Activated CD8-positive, alpha-beta memory T cell treated with anti-CD3 and anti-CD28 coated beads for 48 hours (primary cell): ENCODE measurements around the gene RICTOR.

Experiments used
- DNase-seq, 3 experiments: peaks; one replicate each; pipeline ENCODE4 v3.0.0-alpha.2; 2020; ENCODE audit warnings: low read depth in 2 of 3, low spot score in 2 of 3

RICTOR gene

DNA sequence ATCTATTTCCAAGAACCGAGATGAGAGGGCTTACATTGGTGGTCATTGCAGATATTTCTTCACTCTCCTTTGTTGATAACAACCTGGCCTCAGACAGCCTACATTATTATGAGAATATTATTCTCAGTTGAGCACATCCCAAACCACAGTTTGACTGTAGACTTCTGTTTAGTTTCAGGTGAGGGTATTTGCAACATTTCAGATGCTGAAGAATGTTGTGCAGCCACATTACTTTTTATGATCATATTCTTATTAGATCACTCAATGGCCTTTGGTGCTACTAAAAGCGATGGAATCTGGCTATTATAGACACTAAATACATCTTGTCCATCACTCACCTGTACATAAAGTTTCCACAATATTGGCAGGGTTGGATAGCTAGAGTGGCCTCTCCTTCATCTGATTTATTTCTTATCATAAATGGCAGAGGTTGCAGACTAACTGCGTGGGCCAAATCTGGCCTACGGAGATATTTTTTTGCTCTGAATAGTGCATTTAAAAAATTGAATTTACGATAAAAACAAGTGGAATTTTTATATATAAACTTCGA is 26.2 kb upstream of the RICTOR start:
- DNase-seq = no peak

DNA sequence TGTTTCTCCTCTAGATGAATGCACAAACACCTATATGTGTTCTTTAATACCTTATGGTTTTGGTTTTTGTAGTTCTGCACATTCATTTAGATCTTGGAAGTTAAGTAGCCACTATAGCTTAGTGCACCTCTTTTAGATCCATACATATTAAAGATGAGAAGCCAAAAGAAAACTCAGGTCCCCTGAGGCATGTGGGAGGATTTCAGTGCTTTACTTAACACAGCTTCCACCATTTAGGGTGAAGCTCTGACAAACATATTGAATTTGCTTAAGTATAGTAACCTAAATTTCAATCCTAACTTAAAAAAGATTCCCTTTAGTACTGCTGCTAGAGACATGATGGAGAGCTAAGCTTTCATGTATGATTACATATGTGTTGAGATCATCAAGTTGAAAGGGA is 25.6 kb upstream of the RICTOR start:
- DNase-seq = no peak

DNA sequence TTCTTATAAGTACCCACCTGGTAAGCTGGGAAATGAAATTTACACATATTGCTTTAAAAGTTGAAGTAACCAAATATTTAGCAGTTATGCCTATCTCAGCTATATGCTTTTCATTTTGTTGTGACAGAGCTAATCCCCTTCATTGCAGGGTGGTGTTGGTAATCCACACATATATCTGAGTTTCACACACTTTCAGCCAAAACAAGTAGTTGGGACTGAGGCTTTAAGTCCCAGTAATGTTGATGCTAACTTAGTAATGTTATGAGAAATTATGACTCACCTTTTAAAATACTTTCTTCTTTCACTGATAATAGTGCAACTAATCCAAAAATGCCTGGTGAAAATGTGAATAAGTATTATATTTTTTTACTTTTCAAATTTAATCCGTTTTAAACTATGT is 19.2 kb upstream of the RICTOR start:
- DNase-seq = no peak

DNA sequence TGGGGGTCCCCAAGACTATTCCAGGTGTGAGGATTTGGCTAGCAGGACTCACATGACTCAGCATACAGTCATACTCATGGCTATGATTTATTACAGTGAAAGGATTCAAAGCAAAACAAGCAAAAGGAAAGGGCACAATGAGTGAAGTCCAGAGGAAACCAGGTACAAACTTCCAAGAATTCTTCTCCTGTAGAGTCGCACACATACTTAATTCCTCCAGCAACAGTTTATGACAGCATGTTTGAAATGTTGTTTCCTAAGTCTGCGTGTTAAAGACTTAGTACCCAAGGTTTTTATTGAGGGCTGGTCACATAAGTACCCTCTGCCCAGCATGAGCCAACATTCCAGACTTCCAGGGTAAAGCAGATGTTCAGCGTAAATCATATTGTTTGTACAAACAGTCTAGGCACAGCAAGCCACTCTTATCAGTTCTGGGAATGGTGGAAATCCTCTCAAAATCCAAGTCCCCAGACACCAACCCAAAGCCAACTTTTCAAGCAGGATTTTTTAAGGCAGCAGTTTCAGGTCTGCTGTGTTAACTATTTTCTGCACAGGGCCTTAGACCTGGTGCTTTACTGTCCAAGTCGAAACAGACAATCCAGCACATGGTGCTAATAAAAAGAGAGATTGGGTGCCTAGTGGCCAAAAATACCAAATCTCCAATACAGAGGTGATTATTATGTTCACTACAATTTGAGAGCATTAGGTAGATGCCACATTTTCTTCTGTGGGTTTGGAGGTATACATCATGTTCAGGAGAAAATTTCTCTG is 18.6 kb upstream of the RICTOR start:
- DNase-seq = no peak

DNA sequence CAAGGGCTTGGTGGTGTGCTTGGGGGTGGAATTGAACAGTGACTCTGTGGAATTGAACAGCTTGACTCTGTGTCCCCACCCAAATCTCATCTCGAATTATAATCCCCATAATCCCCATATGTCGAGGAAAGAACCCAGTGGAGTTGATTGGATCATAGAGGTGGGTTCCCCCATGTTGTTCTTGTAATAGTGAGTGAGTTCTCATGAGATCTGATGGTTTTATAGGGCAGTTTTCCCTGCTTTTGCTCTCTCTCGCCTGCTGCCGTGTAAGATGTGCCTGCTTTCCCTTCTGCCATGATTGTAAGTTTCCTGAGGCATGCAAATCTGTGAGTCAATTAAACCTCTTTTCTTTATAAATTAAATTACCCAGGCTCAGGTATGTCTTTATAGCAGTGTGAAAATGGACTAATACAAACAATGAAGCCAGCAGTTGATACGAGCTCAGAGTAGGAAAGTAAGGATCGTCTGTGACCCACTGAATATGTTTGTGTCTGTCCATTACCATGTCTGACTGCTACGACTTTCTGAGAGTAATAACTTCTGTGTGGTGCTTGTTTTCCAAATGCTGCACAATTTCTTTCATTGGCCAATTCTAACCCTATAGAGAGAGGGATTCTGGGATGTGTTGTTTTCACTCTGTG is 17.9 kb upstream of the RICTOR start:
- DNase-seq = no peak

DNA sequence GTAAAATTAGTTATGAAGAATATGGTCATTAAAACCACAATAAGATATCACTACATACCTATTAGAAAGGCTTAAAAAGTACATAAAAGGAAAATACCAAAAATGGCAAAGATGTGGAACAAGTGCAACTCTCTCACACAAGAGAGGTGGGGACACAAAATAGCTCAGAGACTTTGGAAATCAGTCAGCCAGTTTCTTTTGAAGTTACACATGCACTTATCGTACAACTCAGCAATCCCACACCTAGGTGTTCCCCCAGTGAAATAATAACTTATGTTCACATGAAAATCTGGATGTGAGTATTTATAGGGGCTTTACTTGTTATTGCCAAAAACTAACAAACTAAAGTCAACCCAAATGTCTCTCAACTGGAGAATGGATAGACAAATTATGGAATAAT is 9.8 kb upstream of the RICTOR start:
- DNase-seq = no peak

DNA sequence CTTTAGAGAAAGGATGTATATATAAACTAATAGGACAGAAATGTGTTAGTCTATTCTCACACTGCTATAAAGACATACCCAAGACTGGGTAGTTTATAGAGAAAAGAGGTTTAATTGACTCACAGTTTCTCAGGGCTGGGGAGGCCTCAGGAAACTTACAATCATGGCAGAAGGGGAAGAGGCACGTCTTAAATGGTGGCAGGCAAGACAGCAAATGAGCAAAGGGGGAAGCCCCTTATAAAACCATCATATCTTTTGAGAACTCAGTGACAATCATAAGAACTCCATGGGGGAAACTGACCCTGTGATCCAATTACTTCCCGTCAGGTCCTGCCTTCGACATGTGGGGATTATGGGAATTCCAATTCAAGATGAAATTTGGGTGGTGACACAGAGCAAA is 8.8 kb upstream of the RICTOR start:
- DNase-seq = no peak

DNA sequence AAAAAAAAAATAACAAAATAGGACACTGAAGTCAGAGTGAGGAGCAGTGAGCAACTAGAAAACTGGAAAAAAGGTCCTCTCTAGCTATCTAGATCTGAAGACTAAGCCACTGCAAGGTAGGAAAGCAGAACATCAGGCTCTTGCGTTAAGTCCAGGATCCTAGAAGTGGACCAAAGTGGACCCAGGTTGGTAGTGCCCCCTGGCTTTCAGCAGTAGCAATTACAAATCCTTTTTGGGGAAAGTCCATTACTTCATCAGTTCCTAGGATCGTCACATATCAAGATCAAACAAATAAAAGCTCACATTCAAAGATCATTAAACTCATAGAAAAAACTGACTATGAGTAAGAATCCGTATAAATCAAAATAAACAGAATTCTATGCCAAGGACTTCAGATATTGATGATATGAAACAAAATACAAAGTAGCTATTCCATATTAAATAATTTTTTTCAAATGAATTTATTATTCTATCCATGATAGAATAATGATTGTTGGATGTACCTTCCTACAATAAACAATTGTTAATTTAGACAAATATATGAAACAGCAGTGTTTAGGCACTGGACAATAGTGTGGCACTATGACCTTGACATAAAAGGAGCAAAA is 6.5 kb upstream of the RICTOR start:
- no peak for DNase-seq

DNA sequence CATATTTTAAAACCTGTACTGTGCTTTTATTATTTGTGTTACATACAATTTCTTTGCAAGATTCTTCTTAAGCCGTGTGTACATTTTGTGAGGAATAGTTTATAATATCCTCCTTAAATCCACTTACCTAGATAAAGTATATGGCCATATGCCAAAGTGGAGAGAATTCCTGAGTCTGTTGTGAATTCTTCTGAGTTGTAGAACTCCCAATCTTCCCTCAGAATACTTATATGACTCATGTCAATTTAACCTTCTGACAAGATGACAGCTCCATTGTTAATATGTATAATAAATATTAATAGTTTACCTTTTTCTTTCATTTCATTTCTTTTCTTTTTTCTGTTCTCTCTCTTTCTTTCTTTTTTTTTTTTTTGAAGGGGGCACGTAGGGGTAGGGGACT is 6.0 kb upstream of the RICTOR start:
- no peak for DNase-seq

DNA sequence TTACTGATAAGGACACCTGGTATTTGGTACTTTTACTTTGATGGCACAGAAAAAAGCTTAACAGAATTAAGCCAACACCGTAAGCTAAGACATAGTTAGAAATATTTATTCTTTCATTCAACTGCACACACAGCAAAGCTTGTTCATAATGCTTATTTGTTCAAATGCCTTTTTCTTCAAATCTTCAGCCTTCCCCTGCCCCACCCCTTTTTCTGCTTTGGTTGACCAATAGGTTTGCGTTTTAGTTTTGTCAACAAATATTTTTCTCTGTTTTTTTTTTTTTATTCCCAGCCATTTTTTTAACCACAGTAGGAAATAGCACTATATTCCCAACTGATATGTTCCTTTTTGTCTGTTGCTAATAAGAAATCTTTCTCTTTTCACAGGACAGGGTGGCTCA is 4.9 kb upstream of the RICTOR start:
- DNase-seq = no peak

DNA sequence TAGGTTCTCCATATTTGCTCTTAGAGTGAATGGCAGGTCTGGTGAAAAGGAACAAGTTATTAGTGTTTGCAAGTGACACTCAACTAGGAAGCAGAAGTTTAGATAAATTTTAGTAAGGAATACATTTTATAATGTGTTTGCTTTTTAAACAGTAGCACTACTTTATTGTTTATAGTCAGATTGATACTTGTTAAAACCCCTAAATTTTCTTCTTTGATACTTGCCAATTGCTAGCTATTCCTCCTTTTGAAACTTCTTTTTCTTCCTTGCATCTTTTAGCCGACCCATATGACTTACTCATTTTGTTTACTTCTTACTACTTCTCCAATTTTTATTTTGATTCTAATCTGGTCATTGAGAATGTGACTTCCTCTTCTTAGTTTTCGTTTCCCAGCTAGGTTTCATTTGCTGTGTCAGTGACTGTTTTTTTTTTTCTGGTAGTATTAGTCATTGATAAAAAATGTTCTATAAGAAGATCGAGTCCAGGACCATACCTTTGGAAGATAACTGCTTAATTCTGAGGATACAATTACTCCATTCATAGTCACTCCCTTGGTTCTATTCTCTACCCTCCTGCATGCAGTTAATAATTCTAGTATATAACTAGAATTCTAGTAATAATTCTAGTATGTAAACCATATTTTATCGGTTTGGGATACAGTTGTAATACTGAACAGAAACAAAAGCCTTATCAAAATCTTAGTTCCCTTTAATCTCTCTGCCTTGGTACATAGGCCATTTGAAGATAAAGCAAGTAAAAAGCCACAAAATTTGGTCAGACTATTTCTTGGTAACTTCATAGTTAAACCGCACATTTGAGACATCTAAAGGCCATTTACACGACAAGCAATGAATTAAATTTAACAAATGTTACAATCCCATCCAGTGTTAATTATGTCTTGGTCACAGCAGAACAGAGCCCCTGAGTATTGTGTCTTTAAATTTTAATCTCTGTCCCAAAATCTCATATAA is 2.8 kb upstream of the RICTOR start:
- DNase-seq = no peak

DNA sequence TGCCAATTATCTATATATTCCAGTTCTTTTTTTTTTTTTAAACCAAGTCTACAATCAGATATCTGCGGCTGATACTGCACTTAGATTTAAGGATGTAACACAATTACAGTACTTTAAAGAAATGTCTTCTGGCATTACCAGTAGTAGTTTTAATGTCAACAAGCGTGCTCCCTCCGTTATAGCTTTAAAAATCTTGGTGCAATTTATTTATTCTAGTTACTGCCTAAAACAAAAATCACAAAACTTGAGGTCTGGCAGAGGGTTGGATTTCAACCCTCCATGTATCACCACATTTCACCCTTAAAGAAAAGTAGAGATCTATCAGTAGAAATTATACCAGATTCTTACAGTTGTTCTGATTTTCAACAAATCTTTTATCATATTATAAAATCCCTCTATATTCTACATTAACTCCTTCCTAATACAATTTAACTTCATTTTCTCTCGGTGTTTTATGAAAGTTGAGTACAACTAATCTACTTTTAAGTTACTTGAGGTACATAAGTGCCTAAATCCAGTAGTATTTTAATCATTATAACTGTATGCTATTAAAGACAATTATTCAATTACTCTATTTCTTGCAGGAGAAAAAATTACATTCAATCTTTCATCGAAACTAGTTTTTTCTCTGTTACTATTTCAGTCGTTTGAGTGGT is 2.0 kb upstream of the RICTOR start:
- no peak for DNase-seq

DNA sequence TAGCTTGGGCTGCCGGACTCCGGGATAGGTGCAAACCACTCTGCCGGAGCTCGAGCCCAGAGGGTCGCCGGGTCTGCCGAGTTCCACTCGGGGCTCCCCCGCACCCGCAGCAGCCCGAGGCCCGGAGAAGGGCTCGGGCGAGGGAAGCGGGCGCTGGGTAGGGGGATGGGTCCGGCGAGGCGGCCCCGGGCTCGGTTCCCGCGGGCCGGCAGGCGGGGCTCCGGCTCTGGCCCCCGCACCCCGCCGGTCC is 507 bp downstream of the RICTOR start:
- DNase-seq = peak in 1 of 3 experiments; percentile 46

DNA sequence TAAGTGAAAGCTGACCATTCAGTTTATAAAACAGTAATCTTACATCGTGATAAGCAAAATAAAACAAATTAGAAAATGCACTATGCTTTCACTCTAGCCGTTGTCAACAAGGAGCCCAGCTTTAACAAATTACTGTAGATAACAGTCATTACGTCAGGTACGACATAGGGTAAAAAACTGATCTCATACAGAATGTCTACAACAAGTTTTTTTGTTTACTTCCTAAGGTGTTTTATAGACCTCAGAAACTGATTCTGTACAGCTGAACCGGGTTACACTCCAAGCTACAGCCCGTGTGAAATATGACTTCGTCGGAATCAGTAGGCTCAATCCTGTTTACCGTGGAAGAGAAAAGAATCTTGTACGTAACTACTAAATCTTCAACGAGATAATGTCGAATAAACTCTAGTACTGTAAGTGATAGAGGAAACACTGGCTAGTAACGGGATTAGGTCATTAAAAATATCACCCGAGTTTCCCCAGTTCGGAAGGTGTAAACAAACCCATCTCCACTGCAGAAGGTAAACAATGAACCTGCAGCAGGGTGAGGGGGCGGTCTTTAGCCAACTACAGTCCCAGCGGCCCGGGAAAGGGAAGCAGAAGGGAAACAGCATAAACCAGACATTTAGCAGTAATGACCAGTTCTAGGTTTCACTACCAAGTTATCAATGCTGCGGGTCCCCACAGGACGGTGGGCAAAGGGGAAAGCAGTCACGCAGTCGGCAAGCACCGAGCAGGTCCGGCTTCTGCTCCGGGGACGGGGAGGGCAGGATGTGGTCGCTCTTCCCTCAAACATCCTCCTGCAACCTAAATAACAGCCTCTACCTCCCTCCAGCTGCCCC is 1.1 kb downstream of the RICTOR start:
- peak in 2 of 3 experiments; percentile 45 to 49 for DNase-seq

DNA sequence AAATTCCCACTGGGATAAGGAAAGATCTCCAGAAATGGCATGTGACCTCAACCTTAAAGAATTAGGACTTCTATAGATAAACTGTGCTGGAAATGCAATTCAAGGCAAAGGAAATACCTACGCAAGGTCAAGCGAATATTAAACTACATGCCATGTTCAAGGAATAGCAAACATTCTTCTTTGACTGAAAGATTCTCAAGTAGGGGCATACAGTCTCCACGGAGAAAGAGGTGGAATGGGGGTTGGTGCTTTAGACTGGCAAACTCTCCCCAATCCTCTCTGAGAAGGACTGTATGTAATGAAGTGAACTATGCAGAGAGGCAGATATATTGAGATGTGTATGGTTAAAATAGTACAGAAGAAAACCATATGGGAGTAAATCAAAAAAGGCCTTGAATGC is 6.1 kb downstream of the RICTOR start:
- no peak for DNase-seq

DNA sequence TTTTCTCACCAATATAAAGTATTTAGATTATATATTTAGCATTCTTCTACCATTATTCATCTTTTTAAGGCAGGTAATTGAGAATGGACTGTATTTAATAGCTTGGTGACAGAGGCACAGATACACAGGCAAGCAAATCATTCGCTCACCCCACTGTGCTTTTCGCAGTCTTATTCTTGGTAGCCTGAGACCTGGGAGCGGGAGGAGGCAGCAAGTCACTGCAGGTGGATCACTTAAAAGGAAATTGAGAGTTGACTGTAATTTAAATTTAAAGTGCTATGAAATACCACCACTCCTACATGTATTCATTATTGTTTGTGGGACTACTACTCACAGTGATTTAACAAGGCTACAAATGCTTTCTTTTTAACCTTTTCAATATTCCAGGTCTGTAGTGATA is 9.7 kb downstream of the RICTOR start:
- DNase-seq = no peak

DNA sequence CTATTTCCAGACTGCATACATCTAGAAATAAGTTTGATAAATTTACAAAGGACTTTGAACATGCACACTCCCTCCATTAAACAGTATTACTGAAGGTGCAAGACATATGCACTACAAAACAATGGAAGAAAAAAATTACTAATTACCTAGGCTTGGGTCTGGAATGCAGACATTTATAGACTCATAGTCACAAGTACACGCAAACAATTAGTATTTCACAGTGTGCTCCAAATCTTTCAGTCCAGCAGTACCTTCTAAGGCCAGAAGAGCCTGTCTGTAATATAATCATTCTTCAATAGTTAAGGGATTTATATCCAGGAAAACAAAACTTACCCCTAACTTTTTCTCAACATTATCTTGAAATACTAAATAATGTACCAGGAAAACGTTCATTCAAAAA is 11.2 kb downstream of the RICTOR start:
- no peak for DNase-seq

DNA sequence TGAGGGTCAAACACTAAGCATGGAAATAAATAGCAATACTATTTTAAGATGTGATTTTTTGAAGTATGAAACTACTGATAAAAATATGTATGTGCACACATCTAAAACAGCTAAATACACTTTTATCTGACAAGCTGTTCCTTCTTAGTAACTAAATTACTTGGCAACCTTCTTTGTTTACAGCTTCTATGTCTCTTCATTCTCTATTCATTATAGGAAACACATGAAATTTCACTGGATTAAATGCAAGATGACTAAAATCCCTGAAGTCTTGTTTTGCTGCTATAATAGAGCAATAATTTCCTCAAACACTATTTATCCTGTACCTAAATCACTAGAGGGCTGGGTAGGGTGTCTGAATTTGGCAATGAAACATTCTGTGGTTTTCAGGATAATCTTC is 11.7 kb downstream of the RICTOR start:
- no peak for DNase-seq

DNA sequence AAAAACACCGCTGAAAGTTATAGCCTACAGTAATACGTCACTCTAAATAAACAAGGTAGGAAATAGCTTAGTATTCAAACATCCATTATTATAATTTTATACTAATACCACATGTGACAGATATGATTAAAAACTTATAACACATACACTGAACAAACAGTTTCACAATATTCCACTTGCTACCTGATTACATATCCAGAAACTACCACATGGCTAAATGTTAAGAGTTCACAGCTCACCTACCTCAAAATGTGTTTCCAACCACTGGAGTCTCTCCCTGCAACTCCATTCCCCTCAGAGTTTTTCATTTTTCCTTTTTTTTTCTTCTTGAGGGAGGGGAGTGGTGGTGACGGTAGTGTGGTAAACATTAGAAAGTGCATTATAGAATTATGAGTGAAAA is 12.1 kb downstream of the RICTOR start:
- no peak for DNase-seq

DNA sequence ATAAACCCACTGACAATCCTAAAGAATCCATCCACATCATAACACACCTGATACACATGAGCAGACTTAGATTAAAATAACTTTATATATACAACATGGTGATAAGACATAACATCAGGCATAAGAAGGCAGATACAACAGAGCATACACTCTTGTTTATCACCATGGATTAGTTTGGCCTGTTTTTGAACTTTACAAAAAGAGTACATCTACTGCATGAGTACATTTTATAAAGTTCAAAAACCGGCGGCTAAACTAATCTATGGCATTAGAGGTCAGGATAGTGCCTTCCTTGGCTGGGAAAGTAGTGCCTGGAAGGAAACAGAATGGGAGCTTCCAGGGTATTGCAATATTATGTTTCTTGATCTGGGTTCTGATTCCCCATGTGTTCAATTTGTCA is 15.1 kb downstream of the RICTOR start:
- no peak for DNase-seq
